Activated CD4-positive, alpha-beta T cell treated with anti-CD3 and anti-CD28 coated beads, Interleukin-2, amount 10 ng/mL, durations not matched to agents 24 days and 14 days (primary cell): ENCODE data around the gene CNOT6. TPM values are rescaled to one million over a fixed set of nuclear protein-coding genes. Genes with fewer than 3 reads are reported as not detected.

Experiments
- DNase-seq: peaks from one replicate; pipeline ENCODE4 v3.0.0; 2022
- H3K27ac Mint-ChIP-seq: one replicate; pipeline ENCODE4 v1.8.0; 2022; ENCODE audit warnings: mild to moderate bottlenecking, mixed read lengths
- H3K27me3 Mint-ChIP-seq: one replicate; pipeline ENCODE4 v1.8.0; 2022; ENCODE audit warnings: mixed read lengths
- H3K36me3 Mint-ChIP-seq: one replicate; pipeline ENCODE4 v1.8.0; 2022; ENCODE audit warnings: low read depth, mild to moderate bottlenecking, mixed read lengths
- H3K4me1 Mint-ChIP-seq: one replicate; pipeline ENCODE4 v1.8.0; 2021; ENCODE audit warnings: mixed read lengths
- H3K4me3 Mint-ChIP-seq: one replicate; pipeline ENCODE4 v1.8.0; 2022; ENCODE audit warnings: mild to moderate bottlenecking, moderate library complexity, mixed read lengths
- H3K9me3 Mint-ChIP-seq: one replicate; pipeline ENCODE4 v1.8.0; 2021; ENCODE audit warnings: mixed read lengths
- intact Hi-C: fragments of 100-400 bp; cut with micrococcal nuclease; formaldehyde crosslinking; loops from one replicate; pipeline ENCODE4 v1.15.1; 2023
- total RNA-seq: library from RNA; stranded (reverse); gene quantifications from 2 replicates; pipeline ENCODE4 v1.2.3, GENCODE V29; 2022

The CNOT6 gene
- total RNA-seq, 1 donor from 2014 or later: 45.3 TPM

- H3K27me3 Mint-ChIP-seq: no peaks in the 10 kb centered on the region
- peaks cover 41% of the 10 kb centered on the region for H3K36me3 Mint-ChIP-seq
- H3K9me3 Mint-ChIP-seq: no peaks in the 10 kb centered on the region
Observed at GRCh38 chr5:180535573-180535972, 41.4 kb downstream of the CNOT6 start.

GRCh38 chr5:180540050-180540694, 46.0 kb downstream of the CNOT6 start:
- DNase-seq: no peak
- Mint-ChIP-seq H3K4me1 (peaks cover 4% of the 10 kb centered on the region), H3K27me3 (no peaks in the 10 kb centered on the region), H3K27ac (no peak overlapping the region), H3K9me3 (no peaks in the 10 kb centered on the region), H3K36me3 (peaks cover 43% of the 10 kb centered on the region), H3K4me3 (no peak overlapping the region)
- intact Hi-C loops: no loop called here

More at GRCh38 chr5:180535573-180535972, 41.4 kb downstream of the CNOT6 start:
- intact Hi-C loops: no loop called here
- H3K4me3 Mint-ChIP-seq: no peak overlapping the region
- no peak overlapping the region for H3K27ac Mint-ChIP-seq
- DNase-seq: no peak
- H3K4me1 Mint-ChIP-seq: peaks cover 14% of the 10 kb centered on the region

GRCh38 chr5:180541710-180542109, 47.5 kb downstream of the CNOT6 start:
- Mint-ChIP-seq H3K27ac (no peak overlapping the region), H3K4me1 (peaks cover 3% of the 10 kb centered on the region), H3K9me3 (no peaks in the 10 kb centered on the region), H3K4me3 (no peak overlapping the region), H3K27me3 (no peaks in the 10 kb centered on the region), H3K36me3 (peaks cover 44% of the 10 kb centered on the region)
- intact Hi-C loops: no loop called here
- DNase-seq: no peak

GRCh38 chr5:180545248-180545647, 51.1 kb downstream of the CNOT6 start:
- peaks cover 45% of the 10 kb centered on the region for H3K36me3 Mint-ChIP-seq
- no peak for DNase-seq
- H3K4me1 Mint-ChIP-seq: peaks cover 7% of the 10 kb centered on the region
- no peak overlapping the region for H3K4me3 Mint-ChIP-seq
- intact Hi-C loops: no loop called here
- H3K27ac Mint-ChIP-seq: no peak overlapping the region
- no peaks in the 10 kb centered on the region for H3K9me3 Mint-ChIP-seq
- H3K27me3 Mint-ChIP-seq: no peaks in the 10 kb centered on the region

GRCh38 chr5:180548563-180548962, 54.4 kb downstream of the CNOT6 start:
- Mint-ChIP-seq H3K4me3 (no peak overlapping the region), H3K27me3 (no peaks in the 10 kb centered on the region), H3K9me3 (no peaks in the 10 kb centered on the region), H3K27ac (peak overlapping the region; percentile 12), H3K4me1 (peaks cover 7% of the 10 kb centered on the region), H3K36me3 (peaks cover 51% of the 10 kb centered on the region)
- intact Hi-C loops: no loop called here
- no peak for DNase-seq

- no peak for DNase-seq
- intact Hi-C loops: no loop called here
- Mint-ChIP-seq H3K9me3 (no peaks in the 10 kb centered on the region), H3K36me3 (peaks cover 58% of the 10 kb centered on the region), H3K4me1 (peaks cover 10% of the 10 kb centered on the region), H3K27ac (no peak overlapping the region), H3K4me3 (no peak overlapping the region), H3K27me3 (no peaks in the 10 kb centered on the region)
Observed at GRCh38 chr5:180553530-180553929, 59.4 kb downstream of the CNOT6 start.

- H3K36me3 Mint-ChIP-seq: peaks cover 63% of the 10 kb centered on the region
- intact Hi-C loops: no loop called here
- H3K27me3 Mint-ChIP-seq: no peaks in the 10 kb centered on the region
- H3K27ac Mint-ChIP-seq: no peak overlapping the region
- no peak overlapping the region for H3K4me3 Mint-ChIP-seq
- peaks cover 16% of the 10 kb centered on the region for H3K4me1 Mint-ChIP-seq
- H3K9me3 Mint-ChIP-seq: no peaks in the 10 kb centered on the region
- DNase-seq: no peak
Observed at GRCh38 chr5:180555168-180555921, 61.2 kb downstream of the CNOT6 start.

GRCh38 chr5:180557217-180557809, 63.1 kb downstream of the CNOT6 start:
- Mint-ChIP-seq H3K27me3 (no peaks in the 10 kb centered on the region), H3K4me3 (no peak overlapping the region), H3K27ac (no peak overlapping the region), H3K4me1 (peaks cover 25% of the 10 kb centered on the region), H3K36me3 (peaks cover 64% of the 10 kb centered on the region), H3K9me3 (no peaks in the 10 kb centered on the region)
- DNase-seq: no peak
- intact Hi-C loops: no loop called here

- H3K4me1 Mint-ChIP-seq: peaks cover 28% of the 10 kb centered on the region
- H3K4me3 Mint-ChIP-seq: no peak overlapping the region
- no peaks in the 10 kb centered on the region for H3K27me3 Mint-ChIP-seq
- H3K9me3 Mint-ChIP-seq: no peaks in the 10 kb centered on the region
- H3K36me3 Mint-ChIP-seq: peaks cover 63% of the 10 kb centered on the region
- no peak overlapping the region for H3K27ac Mint-ChIP-seq
- no peak for DNase-seq
- intact Hi-C loops: no loop called here
Observed at GRCh38 chr5:180558232-180558631, 64.1 kb downstream of the CNOT6 start.

- no peak for DNase-seq
- H3K9me3 Mint-ChIP-seq: no peaks in the 10 kb centered on the region
- H3K4me1 Mint-ChIP-seq: peaks cover 23% of the 10 kb centered on the region
- H3K27ac Mint-ChIP-seq: peak overlapping the region; percentile 60
- H3K36me3 Mint-ChIP-seq: peaks cover 75% of the 10 kb centered on the region
- H3K27me3 Mint-ChIP-seq: no peaks in the 10 kb centered on the region
- no peak overlapping the region for H3K4me3 Mint-ChIP-seq
- intact Hi-C loops: no loop called here
Observed at GRCh38 chr5:180563994-180564393, 69.8 kb downstream of the CNOT6 start.

GRCh38 chr5:180568914-180569313, 74.7 kb downstream of the CNOT6 start:
- Mint-ChIP-seq H3K27me3 (no peaks in the 10 kb centered on the region), H3K4me3 (no peak overlapping the region), H3K27ac (peak overlapping the region; percentile 41), H3K9me3 (no peaks in the 10 kb centered on the region), H3K36me3 (peaks cover 68% of the 10 kb centered on the region), H3K4me1 (peaks cover 10% of the 10 kb centered on the region)
- DNase-seq: no peak
- intact Hi-C loops: no loop called here

- Mint-ChIP-seq H3K36me3 (peaks cover 46% of the 10 kb centered on the region), H3K4me1 (peaks cover 6% of the 10 kb centered on the region), H3K4me3 (no peak overlapping the region), H3K27ac (peak overlapping the region; percentile 59), H3K9me3 (no peaks in the 10 kb centered on the region), H3K27me3 (no peaks in the 10 kb centered on the region)
- no peak for DNase-seq
- intact Hi-C loops: no loop called here
Observed at GRCh38 chr5:180575571-180575970, 81.4 kb downstream of the CNOT6 start.

GRCh38 chr5:180580681-180581080, 86.5 kb downstream of the CNOT6 start:
- Mint-ChIP-seq H3K27ac (no peak overlapping the region), H3K9me3 (no peaks in the 10 kb centered on the region), H3K36me3 (peaks cover 18% of the 10 kb centered on the region), H3K4me3 (no peak overlapping the region), H3K27me3 (peaks cover 2% of the 10 kb centered on the region), H3K4me1 (peaks cover 2% of the 10 kb centered on the region)
- DNase-seq: no peak
- intact Hi-C loops: no loop called here

- Mint-ChIP-seq H3K27me3 (peaks cover 10% of the 10 kb centered on the region), H3K4me1 (no peaks in the 10 kb centered on the region), H3K9me3 (no peaks in the 10 kb centered on the region), H3K4me3 (no peak overlapping the region), H3K27ac (no peak overlapping the region), H3K36me3 (no peaks in the 10 kb centered on the region)
- DNase-seq: no peak
- intact Hi-C loops: no loop called here
Observed at GRCh38 chr5:180583738-180584137, 89.6 kb downstream of the CNOT6 start.
